ENCODE measurements around the gene TMED3.

The TMED3 gene

DNA sequence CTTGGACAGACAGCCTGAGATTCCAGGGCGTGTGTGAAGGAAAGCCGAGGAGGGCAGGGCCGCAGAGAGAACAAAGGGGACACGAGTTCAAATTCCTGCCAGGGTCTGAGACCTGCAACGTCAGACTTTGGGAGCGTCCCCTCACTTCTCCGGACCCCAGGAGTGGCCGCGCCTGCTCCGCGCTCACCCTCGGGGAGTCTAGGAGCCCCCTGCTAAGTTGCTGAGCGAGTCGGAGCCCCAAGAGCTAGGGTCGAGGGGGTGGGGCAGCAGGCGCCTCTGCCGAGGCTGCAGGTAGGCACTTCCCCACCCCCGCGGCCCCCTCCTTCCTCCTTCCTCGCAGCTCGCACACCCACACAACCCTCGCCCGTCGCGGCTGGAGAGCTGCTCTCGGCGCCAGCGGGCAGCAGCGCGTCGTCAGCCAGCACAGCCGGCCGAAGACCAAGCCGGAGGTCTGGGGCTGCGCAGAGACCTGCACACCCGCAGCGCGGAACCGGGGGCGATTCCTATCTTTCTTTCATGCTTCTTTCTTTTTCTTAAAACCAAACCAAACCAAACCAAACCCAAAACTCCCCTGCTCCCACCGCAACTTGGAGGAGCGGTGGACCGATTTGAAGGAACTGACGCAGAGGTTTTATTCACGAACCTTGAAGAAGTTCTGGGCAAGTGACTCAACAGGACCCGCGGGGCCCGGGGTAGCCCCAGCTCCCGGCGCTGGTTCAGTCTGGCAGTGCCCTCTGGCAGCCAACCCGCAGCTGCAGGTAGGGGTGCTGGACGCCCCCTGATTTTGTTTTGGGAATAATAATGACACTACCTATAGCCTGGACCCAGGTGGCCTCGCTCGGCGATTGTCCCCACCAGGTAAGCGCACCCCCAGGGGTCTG is 28.3 kb upstream of the TMED3 start, which contains the start of gene ANKRD34C:
TSS of gene ANKRD34C (plus strand) at position 352 of the 881 bp plus-strand sequence. CDS start 10,563 bp downstream, outside the sequence.
- no peaks in the 10 kb centered on the region for H3K9me3 ChIP-seq (ENCODE audit: insufficient read depth, low read length)
- H3K4me2 ChIP-seq (ENCODE audit: low read length), result no peak within 1 kb of the TSS
- H3K27me3 ChIP-seq (ENCODE audit: low read depth, low read length), result peaks cover 9% of the 10 kb centered on the region; the same call in 1 of the 2 replicates

GRCh38 chr15:79283252-79284048 is 27.5 kb upstream of the TMED3 start:
- Histone ChIP-seq H3K27me3 (ENCODE audit: low read depth, low read length) (peaks cover 12% of the 10 kb centered on the region; the same call in 1 of the 2 replicates), H4K20me1 (ENCODE audit: insufficient read depth, low read length) (no peaks in the 10 kb centered on the region), H3K9me3 (ENCODE audit: insufficient read depth, low read length) (no peaks in the 10 kb centered on the region), H3K79me2 (ENCODE audit: low read length) (no peaks in the 10 kb centered on the region), H3K36me3 (replicated peaks; ENCODE audit: low read depth, low read length) (no peaks in the 10 kb centered on the region), H3K4me1 (ENCODE audit: low read length) (no peaks in the 10 kb centered on the region), H3K9ac (ENCODE audit: low read length) (no peak overlapping the region), H2AFZ (ENCODE audit: low read depth, low read length) (no peak overlapping the region), H3K4me2 (ENCODE audit: low read length) (no peak overlapping the region), H3K27ac (ENCODE audit: low read length) (no peak overlapping the region), H3K4me3 (ENCODE audit: low read length) (no peak overlapping the region)
- no peak for TF ChIP-seq EZH2phosphoT487 (IDR thresholded peaks at IDR 0.05; ENCODE audit: low read depth)
- TF ChIP-seq, protein P1, sequence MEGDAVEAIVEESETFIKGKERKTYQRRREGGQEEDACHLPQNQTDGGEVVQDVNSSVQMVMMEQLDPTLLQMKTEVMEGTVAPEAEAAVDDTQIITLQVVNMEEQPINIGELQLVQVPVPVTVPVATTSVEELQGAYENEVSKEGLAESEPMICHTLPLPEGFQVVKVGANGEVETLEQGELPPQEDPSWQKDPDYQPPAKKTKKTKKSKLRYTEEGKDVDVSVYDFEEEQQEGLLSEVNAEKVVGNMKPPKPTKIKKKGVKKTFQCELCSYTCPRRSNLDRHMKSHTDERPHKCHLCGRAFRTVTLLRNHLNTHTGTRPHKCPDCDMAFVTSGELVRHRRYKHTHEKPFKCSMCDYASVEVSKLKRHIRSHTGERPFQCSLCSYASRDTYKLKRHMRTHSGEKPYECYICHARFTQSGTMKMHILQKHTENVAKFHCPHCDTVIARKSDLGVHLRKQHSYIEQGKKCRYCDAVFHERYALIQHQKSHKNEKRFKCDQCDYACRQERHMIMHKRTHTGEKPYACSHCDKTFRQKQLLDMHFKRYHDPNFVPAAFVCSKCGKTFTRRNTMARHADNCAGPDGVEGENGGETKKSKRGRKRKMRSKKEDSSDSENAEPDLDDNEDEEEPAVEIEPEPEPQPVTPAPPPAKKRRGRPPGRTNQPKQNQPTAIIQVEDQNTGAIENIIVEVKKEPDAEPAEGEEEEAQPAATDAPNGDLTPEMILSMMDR (IDR thresholded peaks at IDR 0.05; ENCODE audit: low read depth, low read length), result no peak

More for the DNA sequence above, 28.3 kb upstream of the TMED3 start, which contains the start of gene ANKRD34C:
- Histone ChIP-seq H2AFZ (ENCODE audit: low read depth, low read length) (no peak within 1 kb of the TSS), H4K20me1 (ENCODE audit: insufficient read depth, low read length) (no peaks in the 10 kb centered on the region), H3K4me1 (ENCODE audit: low read length) (no peaks in the 10 kb centered on the region), H3K4me3 (ENCODE audit: low read length) (no peak within 1 kb of the TSS), H3K9ac (ENCODE audit: low read length) (no peak within 1 kb of the TSS), H3K79me2 (ENCODE audit: low read length) (no peaks in the 10 kb centered on the region), H3K27ac (ENCODE audit: low read length) (no peak within 1 kb of the TSS), H3K36me3 (replicated peaks; ENCODE audit: low read depth, low read length) (no peaks in the 10 kb centered on the region)
- TF ChIP-seq, protein P1 (IDR thresholded peaks at IDR 0.05; ENCODE audit: low read depth, low read length), result no peak
- no peak for TF ChIP-seq EZH2phosphoT487 (IDR thresholded peaks at IDR 0.05; ENCODE audit: low read depth)

DNA sequence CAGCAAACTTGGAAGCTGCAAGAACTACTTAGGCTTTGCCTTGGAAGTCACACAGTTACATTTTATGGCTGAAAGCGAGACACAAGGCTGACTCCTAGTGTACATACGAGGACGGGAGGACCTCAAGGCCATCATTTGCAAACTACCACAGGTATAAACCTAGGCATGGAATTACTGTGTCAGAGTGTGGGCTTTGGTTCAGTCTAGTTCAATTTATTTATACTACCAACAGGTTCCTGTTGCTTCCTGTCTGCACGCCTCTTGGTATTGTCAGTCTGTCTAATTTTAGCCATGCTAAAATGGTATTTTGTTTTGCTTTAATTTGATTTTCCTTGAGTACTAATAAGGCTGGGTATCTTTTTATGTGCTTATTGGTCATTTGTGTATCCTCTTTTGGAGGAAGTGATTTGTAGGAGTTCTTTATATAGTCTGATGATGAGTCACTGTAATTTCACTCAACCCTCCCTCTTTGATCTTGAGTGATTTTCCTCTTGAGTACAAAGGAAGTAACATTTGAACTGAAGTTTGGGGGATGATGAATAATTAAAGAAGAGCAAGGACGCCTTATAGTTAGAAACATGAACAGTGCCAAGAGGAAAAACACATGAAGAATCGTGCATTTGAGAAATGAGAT is 20.2 kb upstream of the TMED3 start:
- Histone ChIP-seq H3K4me2 (ENCODE audit: low read length) (no peak overlapping the region), H3K27ac (ENCODE audit: low read length) (no peak overlapping the region), H3K27me3 (ENCODE audit: low read depth, low read length) (peaks cover 12% of the 10 kb centered on the region; the same call in 1 of the 2 replicates), H3K9me3 (ENCODE audit: insufficient read depth, low read length) (no peaks in the 10 kb centered on the region), H3K4me3 (ENCODE audit: low read length) (no peak overlapping the region), H3K36me3 (replicated peaks; ENCODE audit: low read depth, low read length) (no peaks in the 10 kb centered on the region), H3K79me2 (ENCODE audit: low read length) (no peaks in the 10 kb centered on the region), H2AFZ (ENCODE audit: low read depth, low read length) (no peak overlapping the region), H3K9ac (ENCODE audit: low read length) (no peak overlapping the region), H3K4me1 (ENCODE audit: low read length) (peaks cover 7% of the 10 kb centered on the region), H4K20me1 (ENCODE audit: insufficient read depth, low read length) (no peaks in the 10 kb centered on the region)
- TF ChIP-seq, protein P1 (IDR thresholded peaks at IDR 0.05; ENCODE audit: low read depth, low read length), result no peak
- no peak for TF ChIP-seq EZH2phosphoT487 (IDR thresholded peaks at IDR 0.05; ENCODE audit: low read depth)
